Lower lobe of right lung (tissue), 2 donors: ENCODE measurements around the gene ARL14. TPM values are rescaled to one million over a fixed set of nuclear protein-coding genes. Genes with fewer than 3 reads are reported as not detected.

ENCODE experiments used
- ATAC-seq, 2 donors: fragments of 200-7000 bp; cut with Tn5 transposase; one replicate each; pipeline ENCODE4 v1.9.1; 2020 to 2022; ENCODE audit warnings: mild to moderate bottlenecking in 2 of 2, moderate library complexity in 2 of 2
- DNase-seq: peaks from one replicate; pipeline ENCODE4 v3.0.0-alpha.2; 2020
- H3K27ac ChIP-seq: fragments of 200-600 bp; one replicate; pipeline ENCODE4 v1.8.0; 2022
- H3K27me3 ChIP-seq: fragments of 200-600 bp; one replicate; pipeline ENCODE4 v1.8.0; 2022; ENCODE audit warnings: low read depth
- H3K36me3 ChIP-seq: fragments of 200-600 bp; one replicate; pipeline ENCODE4 v1.8.0; 2022; ENCODE audit warnings: mild to moderate bottlenecking
- H3K4me1 ChIP-seq: fragments of 200-600 bp; one replicate; pipeline ENCODE4 v1.8.0; 2022
- H3K4me3 ChIP-seq: fragments of 200-600 bp; one replicate; pipeline ENCODE4 v1.8.0; 2022; ENCODE audit warnings: mild to moderate bottlenecking
- H3K9me3 ChIP-seq: fragments of 200-600 bp; one replicate; pipeline ENCODE4 v1.8.0; 2022
- intact Hi-C: fragments of 100-400 bp; cut with DNase I; formaldehyde crosslinking; loops from one replicate; pipeline ENCODE4 v1.11.0; 2022
- total RNA-seq: library from RNA; stranded (reverse); fragmentation: NEBNext Ultra II Directional; extraction: Animal tissue kit (Norgen Biotek cat#: 25700); gene quantifications from one replicate; pipeline ENCODE4 v1.2.1, GENCODE V29; 2021
- TF ChIP-seq, protein P1 (sequence below): fragments of 200-600 bp; IDR thresholded peaks from one replicate; pipeline ENCODE4 v1.8.0; 2022; ENCODE audit warnings: antibody characterized with exemption, mild to moderate bottlenecking
- donor health status: DM: no; HTN: yes; CAD: no; lungs with severe emphysema.

Gene ARL14
- total RNA-seq, 1 donor from 2014 or later = not detected

DNA sequence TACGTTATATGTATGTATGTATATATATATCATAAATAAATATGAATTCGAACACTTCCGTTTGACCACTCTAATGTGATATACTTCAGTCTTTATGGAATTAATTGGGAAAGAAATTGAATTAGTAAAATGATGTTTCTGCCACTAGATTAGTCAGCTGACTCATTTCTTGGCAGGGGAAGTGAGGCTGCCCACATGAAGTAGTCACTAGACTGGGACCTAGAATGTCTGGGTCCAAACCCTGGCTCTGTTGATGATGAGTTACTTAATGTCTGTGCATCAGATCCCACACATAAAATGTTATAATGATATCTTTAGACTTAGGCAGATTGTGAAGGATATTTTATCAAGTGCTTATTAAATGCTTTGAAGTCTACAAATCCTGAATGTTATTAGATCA is 27.4 kb upstream of the ARL14 start:
- Histone ChIP-seq H3K4me1 (no peaks in the 10 kb centered on the region), H3K27ac (no peak overlapping the region), H3K9me3 (no peaks in the 10 kb centered on the region), H3K36me3 (no peaks in the 10 kb centered on the region), H3K27me3 (no peaks in the 10 kb centered on the region), H3K4me3 (no peak overlapping the region)
- DNase-seq = no peak
- no peak for ATAC-seq
- TF ChIP-seq, protein P1, sequence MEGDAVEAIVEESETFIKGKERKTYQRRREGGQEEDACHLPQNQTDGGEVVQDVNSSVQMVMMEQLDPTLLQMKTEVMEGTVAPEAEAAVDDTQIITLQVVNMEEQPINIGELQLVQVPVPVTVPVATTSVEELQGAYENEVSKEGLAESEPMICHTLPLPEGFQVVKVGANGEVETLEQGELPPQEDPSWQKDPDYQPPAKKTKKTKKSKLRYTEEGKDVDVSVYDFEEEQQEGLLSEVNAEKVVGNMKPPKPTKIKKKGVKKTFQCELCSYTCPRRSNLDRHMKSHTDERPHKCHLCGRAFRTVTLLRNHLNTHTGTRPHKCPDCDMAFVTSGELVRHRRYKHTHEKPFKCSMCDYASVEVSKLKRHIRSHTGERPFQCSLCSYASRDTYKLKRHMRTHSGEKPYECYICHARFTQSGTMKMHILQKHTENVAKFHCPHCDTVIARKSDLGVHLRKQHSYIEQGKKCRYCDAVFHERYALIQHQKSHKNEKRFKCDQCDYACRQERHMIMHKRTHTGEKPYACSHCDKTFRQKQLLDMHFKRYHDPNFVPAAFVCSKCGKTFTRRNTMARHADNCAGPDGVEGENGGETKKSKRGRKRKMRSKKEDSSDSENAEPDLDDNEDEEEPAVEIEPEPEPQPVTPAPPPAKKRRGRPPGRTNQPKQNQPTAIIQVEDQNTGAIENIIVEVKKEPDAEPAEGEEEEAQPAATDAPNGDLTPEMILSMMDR = no peak
- intact Hi-C loops = no loop called here

DNA sequence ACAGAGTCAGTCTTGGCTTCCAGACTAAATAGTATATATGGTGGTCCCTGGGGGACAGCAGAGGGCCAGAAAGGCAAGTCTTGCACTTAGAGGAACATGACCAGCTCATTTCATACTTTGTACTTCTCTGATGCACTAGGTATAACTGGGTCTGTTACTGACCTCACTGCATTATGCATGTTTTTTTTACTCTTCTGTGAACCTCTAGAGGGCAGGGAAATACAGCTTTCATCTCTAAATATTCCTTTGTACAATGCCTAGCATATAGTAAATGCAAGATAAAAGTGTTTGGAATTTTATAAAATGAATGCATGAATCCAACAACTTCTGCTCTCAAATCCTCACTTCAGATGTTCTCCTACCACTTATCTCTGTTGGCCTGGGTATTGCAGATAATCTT is 23.4 kb upstream of the ARL14 start:
- H3K36me3 ChIP-seq = no peaks in the 10 kb centered on the region
- DNase-seq (no peak), ATAC-seq (no peak)
- no peak overlapping the region for H3K4me3 ChIP-seq
- no peaks in the 10 kb centered on the region for H3K4me1 ChIP-seq
- H3K9me3 ChIP-seq = no peaks in the 10 kb centered on the region
- intact Hi-C loops = no loop called here
- no peaks in the 10 kb centered on the region for H3K27me3 ChIP-seq
- H3K27ac ChIP-seq = no peak overlapping the region
- TF ChIP-seq, protein P1 = no peak

DNA sequence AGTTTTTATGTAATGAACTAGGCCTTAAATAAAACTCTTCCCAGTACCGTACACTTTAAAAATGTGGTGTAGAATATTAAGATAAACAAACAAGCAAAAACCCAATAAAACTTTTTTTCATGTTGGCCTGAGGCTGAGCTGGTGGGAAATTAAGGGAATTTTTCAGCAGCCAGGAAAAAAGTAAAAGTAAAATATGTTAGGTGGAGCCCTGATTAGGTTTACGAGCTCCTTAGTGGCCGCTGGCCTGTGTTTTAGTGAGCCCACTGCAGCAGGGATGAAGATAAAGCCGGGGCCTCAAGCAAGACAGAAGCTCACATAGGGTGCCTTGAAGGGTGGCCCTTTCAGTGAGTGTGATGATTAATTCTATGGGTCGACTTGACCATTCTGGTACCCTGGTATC is 16.1 kb upstream of the ARL14 start:
- Histone ChIP-seq H3K27me3 (no peaks in the 10 kb centered on the region), H3K36me3 (no peaks in the 10 kb centered on the region), H3K27ac (no peak overlapping the region), H3K4me3 (no peak overlapping the region), H3K9me3 (no peaks in the 10 kb centered on the region), H3K4me1 (no peaks in the 10 kb centered on the region)
- DNase-seq = no peak
- TF ChIP-seq, protein P1 = no peak
- intact Hi-C loops = no loop called here
- ATAC-seq = no peak

DNA sequence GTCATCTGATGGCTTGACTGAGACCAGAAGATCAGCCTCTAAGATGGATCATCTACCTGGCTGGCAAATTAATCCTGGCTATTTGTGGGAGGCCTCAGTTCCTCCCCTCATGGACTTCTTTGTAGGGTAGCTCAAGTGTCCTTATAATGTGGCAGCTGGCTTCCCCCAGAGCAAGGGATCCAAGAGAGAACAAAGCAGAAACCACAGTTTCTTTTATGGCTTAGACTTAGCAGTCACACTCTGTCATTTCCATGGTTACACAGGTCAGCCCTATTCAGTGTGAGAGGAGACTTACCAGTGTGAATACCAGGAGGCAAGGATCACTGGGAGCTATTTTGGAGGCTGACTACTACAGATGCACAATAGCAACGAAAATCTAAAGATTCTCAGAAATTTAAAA is 15.3 kb upstream of the ARL14 start:
- ATAC-seq = no peak

DNA sequence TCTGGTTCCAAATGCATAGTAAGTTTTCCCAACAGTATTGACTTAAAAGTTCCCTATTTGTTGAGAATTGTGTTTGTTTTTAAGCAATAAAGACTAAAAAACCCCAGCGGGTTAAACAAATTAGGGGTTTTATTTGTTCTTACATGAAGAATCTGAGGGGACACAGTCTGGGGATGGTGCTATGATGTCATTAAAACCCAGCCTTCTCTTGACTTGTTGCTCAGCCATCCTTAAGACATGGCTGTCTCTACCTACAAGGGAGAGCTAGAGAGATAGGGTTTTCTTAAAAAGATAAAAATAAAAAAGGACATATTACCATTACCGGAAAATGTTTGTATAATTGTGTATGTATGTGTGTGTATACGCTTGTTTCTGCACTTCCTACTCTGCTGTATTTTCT is 11.7 kb upstream of the ARL14 start:
- Histone ChIP-seq H3K27me3 (no peaks in the 10 kb centered on the region), H3K9me3 (no peaks in the 10 kb centered on the region), H3K4me1 (no peaks in the 10 kb centered on the region), H3K36me3 (no peaks in the 10 kb centered on the region), H3K27ac (no peak overlapping the region), H3K4me3 (no peak overlapping the region)
- TF ChIP-seq, protein P1 = no peak
- intact Hi-C loops = no loop called here
- ATAC-seq = no peak
- DNase-seq = no peak

More for the DNA sequence above, 15.3 kb upstream of the ARL14 start:
- TF ChIP-seq, protein P1 = no peak
- intact Hi-C loops = no loop called here
- no peaks in the 10 kb centered on the region for H3K36me3 ChIP-seq
- no peak for DNase-seq
- no peaks in the 10 kb centered on the region for H3K9me3 ChIP-seq
- H3K4me1 ChIP-seq = no peaks in the 10 kb centered on the region
- no peak overlapping the region for H3K4me3 ChIP-seq
- no peak overlapping the region for H3K27ac ChIP-seq
- H3K27me3 ChIP-seq = no peaks in the 10 kb centered on the region
